Muscle of leg (tissue), 11 donors: ENCODE data around the gene GCN1. TPM values are rescaled to one million over a fixed set of nuclear protein-coding genes. Genes with fewer than 3 reads are reported as not detected.

Experiments
- DNase-seq: peaks from one replicate; pipeline ENCODE4 v3.0.0; 2013
- H3K27ac ChIP-seq: one replicate; pipeline ENCODE4 v1.5.1; 2013; ENCODE audit warnings: mild to moderate bottlenecking, low read length, control low read depth
- H3K27me3 ChIP-seq: one replicate; pipeline ENCODE4 v1.6.1; 2013; ENCODE audit warnings: low read length; ENCODE audit not compliant: control insufficient read depth, insufficient read depth
- H3K36me3 ChIP-seq: one replicate; pipeline ENCODE4 v1.6.1; 2013; ENCODE audit warnings: low read length; ENCODE audit not compliant: control insufficient read depth, insufficient read depth
- H3K4me1 ChIP-seq: one replicate; pipeline ENCODE4 v1.6.1; 2013; ENCODE audit warnings: low read length; ENCODE audit not compliant: control insufficient read depth, insufficient read depth
- H3K4me3 ChIP-seq: one replicate; pipeline ENCODE4 v1.5.1; 2013; ENCODE audit warnings: low read length, control low read depth
- H3K9me3 ChIP-seq: replicated peaks from 2 replicates; pipeline ENCODE4 v1.6.1; 2013; ENCODE audit warnings: low read depth, low read length; ENCODE audit not compliant: control insufficient read depth
- WGBS: methylation state at CpG from one replicate; pipeline ENCODE4 v1.1.5; 2013; ENCODE audit warnings: missing lambda C conversion rate; ENCODE audit not compliant: insufficient coverage; 5-methylcytosine and 5-hydroxymethylcytosine counted together
- polyA plus RNA-seq, 8 donors: library from polyadenylated mRNA; unstranded; fragments of 120-200 nt; gene quantifications; one replicate each; pipeline versions ENCODE4 v1.2.1 to v1.2.3, GENCODE V29; 2013; ENCODE audit warnings: inconsistent platforms in 1 of 8, low replicate concordance in 1 of 8; ENCODE audit not compliant: insufficient read length in 8 of 8, insufficient read depth in 1 of 8
- total RNA-seq: library from RNA; stranded (reverse); fragments of 120-200 nt; gene quantifications from one replicate; pipeline ENCODE4 v1.2.4, GENCODE V29; 2013

GCN1 gene
- total and polyA plus RNA-seq, 9 donors, result 34.9 to 50.6 (median 43.5) TPM

DNA sequence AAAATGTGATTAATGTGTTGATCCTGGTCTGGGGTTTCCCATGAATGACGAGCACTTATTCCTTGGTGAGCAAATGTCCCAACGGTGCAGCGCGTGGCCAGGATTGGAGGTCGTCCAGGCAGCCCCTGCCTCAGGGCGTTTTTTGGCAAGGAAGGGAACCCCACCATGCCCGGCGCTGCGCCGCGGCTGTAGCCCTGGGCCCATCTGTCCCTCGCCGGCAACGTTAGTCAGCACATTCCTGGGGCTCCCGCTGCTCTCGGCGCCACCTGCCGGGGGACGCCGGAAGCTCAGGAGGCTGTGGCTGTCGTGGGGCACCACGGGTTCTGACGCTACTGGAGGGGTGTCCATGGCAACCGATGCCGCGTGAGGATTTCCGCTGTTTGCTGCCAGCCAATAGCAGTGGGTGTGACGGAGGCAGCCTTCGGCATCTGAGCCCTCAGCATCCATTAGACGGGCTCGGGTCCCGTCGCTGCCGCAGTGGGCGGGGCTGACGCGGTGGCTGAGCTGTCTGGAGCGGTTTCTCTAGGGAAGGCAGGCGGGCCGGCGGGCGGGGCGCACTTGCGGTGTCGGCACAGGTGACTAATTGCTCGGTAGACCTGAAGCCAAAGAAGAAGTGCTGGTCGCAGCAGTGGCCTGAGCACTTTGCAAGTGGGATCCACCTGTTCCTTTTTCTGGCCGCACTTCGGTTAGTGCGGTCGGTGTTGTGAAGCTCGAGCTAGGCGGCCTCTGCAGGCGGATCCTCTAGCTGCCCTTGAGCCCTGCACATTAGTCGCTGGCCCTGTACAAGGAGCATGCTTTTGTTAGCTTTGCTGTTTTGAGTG, 107.5 kb downstream of the GCN1 start:
- DNase-seq, result peak; percentile 98
- peaks cover 2% of the 10 kb centered on the region for H3K36me3 ChIP-seq
- no peaks in the 10 kb centered on the region for H3K9me3 ChIP-seq
- H3K4me3 ChIP-seq, result peak overlapping the region; percentile 37
- H3K27ac ChIP-seq, result peak overlapping the region; percentile 22
- WGBS, result under 1% methylated on average over 54 of the region's 55 CpGs
- no peaks in the 10 kb centered on the region for H3K27me3 ChIP-seq
- peaks cover 28% of the 10 kb centered on the region for H3K4me1 ChIP-seq

DNA sequence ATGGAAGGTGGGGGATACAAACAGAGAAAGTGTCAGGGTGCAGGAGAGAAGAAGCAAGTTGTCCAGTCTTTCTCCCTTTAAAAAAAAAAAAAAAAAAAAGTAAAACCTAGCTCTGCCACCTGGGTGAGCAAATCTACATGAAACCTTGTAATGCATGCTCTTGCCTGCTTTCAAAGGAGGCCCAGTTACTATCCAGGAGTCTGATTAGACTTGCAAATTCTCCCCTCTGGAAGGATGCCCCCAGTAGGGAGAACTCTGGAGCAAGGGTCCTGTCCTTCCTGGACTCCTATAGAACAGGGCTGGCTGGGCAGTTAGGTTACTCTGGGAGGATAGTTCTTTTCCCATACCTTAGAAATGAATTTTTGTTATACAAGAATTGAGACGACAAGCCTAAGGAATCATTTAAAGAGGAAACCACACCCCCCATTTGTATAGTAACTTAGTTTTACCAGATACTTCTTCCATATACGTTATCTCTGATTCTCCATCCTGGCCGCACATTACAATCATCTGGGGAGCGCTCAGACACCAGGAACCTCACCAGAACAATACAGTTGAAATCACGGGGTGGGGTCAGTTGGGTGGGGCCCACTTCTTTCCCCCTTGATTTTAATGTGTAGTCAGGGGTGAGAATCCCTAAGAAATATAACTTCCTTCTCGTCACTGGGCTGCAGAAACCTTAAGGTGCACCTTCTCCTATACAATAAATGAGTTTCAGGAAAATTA, 108.4 kb downstream of the GCN1 start:
- H3K9me3 ChIP-seq, result no peaks in the 10 kb centered on the region
- H3K4me3 ChIP-seq, result no peak overlapping the region
- no CpG with 5 or more reads among the region's 6 CpGs for WGBS
- no peaks in the 10 kb centered on the region for H3K36me3 ChIP-seq
- no peak overlapping the region for H3K27ac ChIP-seq
- H3K27me3 ChIP-seq, result no peaks in the 10 kb centered on the region
- H3K4me1 ChIP-seq, result peaks cover 24% of the 10 kb centered on the region
- DNase-seq, result no peak

DNA sequence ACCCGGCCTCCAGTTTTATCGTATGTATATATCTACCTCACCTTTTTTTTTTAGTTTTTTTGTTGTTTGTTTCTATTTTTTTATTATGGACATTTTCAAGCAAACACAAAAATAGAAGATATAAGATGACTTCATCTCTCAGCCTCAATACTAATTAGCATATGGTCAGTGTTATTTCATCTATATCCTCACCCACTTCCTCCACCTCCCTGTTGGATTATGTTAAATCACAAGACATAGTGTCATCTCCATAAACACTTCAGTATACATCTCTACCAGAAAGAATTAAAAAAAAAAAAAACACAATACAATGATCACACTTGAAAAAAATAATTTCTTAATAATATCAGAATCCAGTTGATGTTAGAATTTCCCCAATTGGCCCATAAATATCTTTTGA, 112.9 kb downstream of the GCN1 start:
- no peak for DNase-seq
- Histone ChIP-seq H3K27me3 (no peaks in the 10 kb centered on the region), H3K4me1 (peaks cover 2% of the 10 kb centered on the region), H3K9me3 (no peaks in the 10 kb centered on the region), H3K36me3 (no peaks in the 10 kb centered on the region), H3K27ac (no peak overlapping the region), H3K4me3 (no peak overlapping the region)
- no CpG with 5 or more reads among the region's 2 CpGs for WGBS

DNA sequence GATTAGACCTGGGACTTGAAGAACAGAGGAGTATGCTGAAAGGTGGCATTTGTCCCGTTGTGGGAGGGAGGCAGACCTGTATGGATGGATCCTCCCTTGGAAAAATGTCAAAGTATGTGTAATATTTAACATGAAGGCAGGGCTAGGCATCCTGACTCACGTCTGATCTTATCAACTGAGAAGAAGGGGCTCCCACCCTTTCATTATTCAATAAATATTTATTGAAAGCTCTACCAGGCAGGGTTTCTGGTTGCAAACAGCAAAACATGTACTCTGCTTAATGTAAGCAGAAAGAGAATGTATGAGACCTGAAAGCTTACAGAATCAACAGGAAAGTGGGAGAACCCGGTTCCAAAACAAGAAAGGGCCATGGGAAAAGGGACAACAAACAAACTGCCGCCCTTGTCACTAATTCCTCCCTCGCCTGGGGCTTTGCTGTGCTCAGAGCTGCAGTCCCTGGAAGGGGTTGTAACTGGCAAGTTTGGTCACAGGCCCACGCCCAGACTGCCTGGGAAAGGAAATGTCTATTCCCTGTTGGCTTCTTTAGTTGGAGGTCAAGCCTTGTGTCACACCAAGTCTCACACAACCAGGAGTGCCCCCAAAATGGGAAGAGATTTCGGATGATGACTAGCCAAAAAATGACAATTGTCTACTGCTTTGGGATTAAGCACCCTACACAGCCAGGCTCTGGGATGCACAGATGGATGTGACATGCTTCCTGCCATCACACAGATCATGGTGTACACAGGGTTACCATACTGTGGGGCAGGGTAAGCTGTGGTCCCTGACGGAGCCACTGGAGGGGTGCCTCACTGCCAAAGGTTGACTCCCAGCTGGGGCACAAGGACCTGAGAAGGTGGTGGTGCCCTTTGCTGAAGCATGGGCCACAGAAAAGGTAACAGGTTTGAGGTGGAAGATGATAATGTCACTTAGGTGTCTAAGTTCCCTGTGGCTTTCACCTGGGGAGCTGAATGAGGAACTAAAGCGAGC, 114.8 kb downstream of the GCN1 start:
- DNase-seq, result no peak
- no peak overlapping the region for H3K4me3 ChIP-seq
- no peaks in the 10 kb centered on the region for H3K36me3 ChIP-seq
- H3K27ac ChIP-seq, result no peak overlapping the region
- H3K9me3 ChIP-seq, result no peaks in the 10 kb centered on the region
- WGBS, result 86% methylated on average over 5 of the region's 9 CpGs
- no peaks in the 10 kb centered on the region for H3K4me1 ChIP-seq
- H3K27me3 ChIP-seq, result no peaks in the 10 kb centered on the region

DNA sequence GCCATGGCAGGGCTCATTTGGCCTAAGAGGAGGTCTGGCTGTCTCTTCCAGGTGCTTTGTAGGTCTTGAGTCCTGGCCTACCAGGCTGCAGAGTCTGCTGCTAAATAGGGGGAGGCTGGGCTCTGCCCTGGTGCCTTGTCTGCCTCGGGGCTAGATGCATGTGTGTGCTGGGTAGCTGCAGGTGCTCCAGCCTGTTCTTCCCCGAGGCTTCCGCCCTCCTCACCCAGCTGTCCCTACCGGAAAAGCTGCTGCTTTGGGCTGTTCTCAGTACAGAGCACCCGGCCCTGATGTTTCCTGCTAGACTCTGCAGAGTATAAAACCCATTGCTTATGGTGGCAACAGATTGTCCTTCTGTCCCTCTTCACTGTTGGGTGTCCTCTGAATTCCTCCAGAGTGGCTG, 115.6 kb downstream of the GCN1 start:
- DNase-seq, result no peak
- no peaks in the 10 kb centered on the region for H3K4me1 ChIP-seq
- no peak overlapping the region for H3K4me3 ChIP-seq
- H3K27ac ChIP-seq, result no peak overlapping the region
- H3K9me3 ChIP-seq, result no peaks in the 10 kb centered on the region
- no peaks in the 10 kb centered on the region for H3K36me3 ChIP-seq
- WGBS, result 52% methylated on average over 5 of the region's 5 CpGs
- no peaks in the 10 kb centered on the region for H3K27me3 ChIP-seq

DNA sequence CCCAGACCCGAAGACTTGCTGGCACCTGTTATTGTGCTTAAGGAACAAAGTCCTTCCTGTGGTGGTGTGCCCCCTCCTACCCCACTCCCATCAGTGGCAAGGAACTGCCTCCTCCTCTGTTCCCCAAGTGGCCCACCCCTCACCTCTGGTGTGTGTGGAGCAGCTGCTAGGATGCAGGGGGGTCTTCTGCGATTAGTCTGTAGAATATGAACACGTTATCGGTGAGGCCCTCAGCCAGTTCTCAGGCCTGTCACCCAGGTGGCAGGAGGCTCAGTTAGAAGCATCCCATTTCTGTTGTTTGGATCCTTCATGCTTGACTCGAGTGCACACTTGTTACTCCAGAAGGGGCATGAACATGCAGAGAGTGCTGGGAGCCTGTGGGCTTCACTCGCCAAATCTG, 117.3 kb downstream of the GCN1 start:
- Histone ChIP-seq H3K4me1 (no peaks in the 10 kb centered on the region), H3K9me3 (no peaks in the 10 kb centered on the region), H3K36me3 (no peaks in the 10 kb centered on the region), H3K4me3 (no peak overlapping the region), H3K27ac (no peak overlapping the region), H3K27me3 (no peaks in the 10 kb centered on the region)
- DNase-seq, result no peak
- WGBS, result 92% methylated on average over 5 of the region's 6 CpGs

Other genes starting within 250 kb of the GCN1 start
- 1.3 TPM for gene BICDL1, start 205.5 kb downstream of the GCN1 start, total RNA-seq
- gene BICDL1, start 205.5 kb downstream of the GCN1 start, polyA plus RNA-seq, result 1 to 10 TPM; 1.7 to 6.4 (median 3.6) TPM
- gene RAB35, start 78.0 kb downstream of the GCN1 start, total RNA-seq, result 21.3 TPM
- 10 to 100 TPM; 24.5 to 34.9 (median 31.0) TPM for gene RAB35, start 78.0 kb downstream of the GCN1 start, polyA plus RNA-seq
- gene RPLP0, start 6.4 kb upstream of the GCN1 start, total RNA-seq, result 4,054 TPM
- 1,000 to 10,000 TPM; 3,748 to 4,784 (median 4,368) TPM for gene RPLP0, start 6.4 kb upstream of the GCN1 start, polyA plus RNA-seq
- gene PXN, start 71.0 kb upstream of the GCN1 start, total RNA-seq, result 33.2 TPM
- 100 to 1,000 TPM in 7 of 8 donors, 10 to 100 TPM in 1; 90.8 to 170 (median 129) TPM for gene PXN, start 71.0 kb upstream of the GCN1 start, polyA plus RNA-seq
- gene RNU4-2, start 97.2 kb upstream of the GCN1 start, total RNA-seq, result 2,159 TPM
- 1 to 10 TPM in 1 of 8 donors, not detected in 7; 2.6 TPM for gene RNU4-2, start 97.2 kb upstream of the GCN1 start, polyA plus RNA-seq
- gene RNU4-1, start 98.5 kb upstream of the GCN1 start, total RNA-seq, result 636 TPM
- not detected for gene RNU4-1, start 98.5 kb upstream of the GCN1 start, polyA plus RNA-seq
- 6.3 TPM for gene SIRT4, start 107.6 kb upstream of the GCN1 start, total RNA-seq
- gene SIRT4, start 107.6 kb upstream of the GCN1 start, polyA plus RNA-seq, result 1 to 10 TPM; 3.4 to 4.8 (median 4.3) TPM
- gene PLA2G1B, start 133.1 kb upstream of the GCN1 start, total RNA-seq, result 0.75 TPM
- under 1 TPM in 1 of 8 donors, not detected in 7; 0.36 TPM for gene PLA2G1B, start 133.1 kb upstream of the GCN1 start, polyA plus RNA-seq
- 1.2 TPM for gene MSI1, start 174.4 kb upstream of the GCN1 start, total RNA-seq
- gene MSI1, start 174.4 kb upstream of the GCN1 start, polyA plus RNA-seq, result 1 to 10 TPM; 3.6 to 7.3 (median 4.7) TPM
- 211 TPM for gene COX6A1, start 243.4 kb upstream of the GCN1 start, total RNA-seq
- 100 to 1,000 TPM; 105 to 149 (median 129) TPM for gene COX6A1, start 243.4 kb upstream of the GCN1 start, polyA plus RNA-seq